PC-3 (cell line): ENCODE results near the gene PPM1L. TPM values are rescaled to one million over a fixed set of nuclear protein-coding genes. Genes with fewer than 3 reads are reported as not detected.

Experiments used
- ATAC-seq: fragments of 200-7000 bp; cut with Tn5 transposase; 2 replicates; pipeline ENCODE4 v1.9.1; 2020; ENCODE audit warnings: mild to moderate bottlenecking, moderate library complexity
- BruUV-seq: library from RNA; stranded (reverse); fragments of 400-500 nt; replicated peaks from 2 replicates; lab custom pipeline; 2021; lab: Mats Ljungman, UMichigan
- CTCF ChIA-PET: fragments of 300-600 bp; sonication (Branson Sonifier 250); formaldehyde crosslinking; loops from one replicate; lab custom pipeline; 2022; ENCODE audit warnings: antibody characterized with exemption; lab: Charles Lee
- POLR2A ChIA-PET: fragments of 300-600 bp; sonication (Branson Sonifier 250); formaldehyde crosslinking; loops from one replicate; lab custom pipeline; 2022; ENCODE audit warnings: antibody characterized with exemption; ENCODE audit not compliant: unreplicated experiment; lab: Charles Lee
- DNase-seq: peaks from one replicate; pipeline ENCODE4 v3.0.0-alpha.2; 2015
- H2AFZ ChIP-seq: fragments of 300-600 bp; sonication (generic); 2 replicates; pipeline ENCODE4 v1.6.0; 2016; ENCODE audit warnings: antibody characterized with exemption, low read length
- H3F3A ChIP-seq: fragments of 300-600 bp; sonication (generic); one replicate; pipeline ENCODE4 v1.6.0; 2017; ENCODE audit warnings: antibody characterized with exemption, low read length, control low read depth, mild to moderate bottlenecking; ENCODE audit not compliant: unreplicated experiment
- H3K27ac ChIP-seq: fragments of 300-600 bp; sonication (generic); 2 replicates; pipeline ENCODE4 v1.5.1; 2016; ENCODE audit warnings: mild to moderate bottlenecking, low read length
- H3K27me3 ChIP-seq: fragments of 300-600 bp; sonication (generic); 2 replicates; pipeline ENCODE4 v1.6.1; 2016; ENCODE audit warnings: low read length, mixed read lengths
- H3K36me3 ChIP-seq: fragments of 300-600 bp; sonication (generic); 2 replicates; pipeline ENCODE4 v1.6.1; 2016; ENCODE audit warnings: low read depth, mixed run types, low read length, mixed read lengths
- H3K4me1 ChIP-seq: fragments of 300-600 bp; sonication (generic); 2 replicates; pipeline ENCODE4 v1.5.1; 2016; ENCODE audit warnings: low read length; ENCODE audit not compliant: insufficient read depth
- H3K4me2 ChIP-seq: fragments of 300-600 bp; sonication (generic); 2 replicates; pipeline ENCODE4 v1.6.0; 2016; ENCODE audit warnings: low read length
- H3K4me3 ChIP-seq: fragments of 300-600 bp; sonication (generic); 2 replicates; pipeline ENCODE4 v1.5.1; 2016; ENCODE audit warnings: mild to moderate bottlenecking, low read length, mixed read lengths
- H3K79me2 ChIP-seq: fragments of 300-600 bp; sonication (generic); 2 replicates; pipeline ENCODE4 v1.6.1; 2017; ENCODE audit warnings: low read length, mixed read lengths
- H3K9ac ChIP-seq: fragments of 300-600 bp; sonication (generic); 2 replicates; pipeline ENCODE4 v1.6.0; 2016; ENCODE audit warnings: mild to moderate bottlenecking, low read length
- H3K9me2 ChIP-seq: fragments of 300-600 bp; sonication (generic); replicated peaks from 2 replicates; pipeline ENCODE4 v1.6.1; 2016; ENCODE audit warnings: mixed run types, low read length, mixed read lengths
- H3K9me3 ChIP-seq: fragments of 300-600 bp; sonication (generic); 2 replicates; pipeline ENCODE4 v1.6.1; 2016; ENCODE audit warnings: low read length, mixed read lengths
- H4K20me1 ChIP-seq: fragments of 300-600 bp; sonication (generic); 2 replicates; pipeline ENCODE4 v1.6.1; 2016; ENCODE audit warnings: low read length, mixed read lengths
- CTCF ChIP-seq: fragments of 300-600 bp; sonication (generic); conservative IDR thresholded peaks from 2 replicates; pipeline ENCODE4 v1.5.1; 2017; ENCODE audit warnings: antibody characterized with exemption, low read depth, mild to moderate bottlenecking, low read length
- EZH2 ChIP-seq: fragments of 300-600 bp; sonication (generic); IDR thresholded peaks from one replicate; pipeline ENCODE4 v1.6.1; 2017; ENCODE audit warnings: antibody characterized with exemption, mild to moderate bottlenecking, low read length; ENCODE audit not compliant: unreplicated experiment
- EZH2phosphoT487 ChIP-seq: fragments of 300-600 bp; sonication (generic); IDR thresholded peaks from 2 replicates; pipeline ENCODE4 v1.6.1; 2018; ENCODE audit warnings: mild to moderate bottlenecking, antibody characterized with exemption, low read length, borderline replicate concordance
- intact Hi-C: fragments of 100-400 bp; cut with micrococcal nuclease; formaldehyde crosslinking; loops from 2 replicates; pipeline ENCODE4 v1.9.0; 2023
- total RNA-seq: library from RNA; depleted of rRNA; stranded (reverse); fragments of >200 nt; gene quantifications from 2 replicates; pipeline ENCODE4 v1.2.3, GENCODE V29; 2014

The PPM1L gene
- total RNA-seq, 1 experiment from 2014 or later = 7.0 TPM

- intact Hi-C loops = loop anchor here (1.0 to 5.0 kb wide), 2 partner anchors 35 to 108 kb away; partner anchors contain the start of gene B3GALNT1
- Histone ChIP-seq H3K4me1 (peaks cover 45% of the 10 kb centered on the region), H3K4me3 (peak overlapping the region; percentile 28; the same call in 1 of the 2 replicates), H2AFZ (peak overlapping the region; percentile 51), H3K27ac (peak overlapping the region; percentile 98), H3K79me2 (no peaks in the 10 kb centered on the region), H3K9ac (peak overlapping the region; percentile 87), H4K20me1 (no peaks in the 10 kb centered on the region), H3K9me2 (no peaks in the 10 kb centered on the region), H3K36me3 (no peaks in the 10 kb centered on the region), H3K4me2 (peak overlapping the region; percentile 70), H3K9me3 (no peaks in the 10 kb centered on the region), H3K27me3 (no peaks in the 10 kb centered on the region), H3F3A (peaks cover 16% of the 10 kb centered on the region)
- no TSS peak for BruUV-seq
- DNase-seq (peak; percentile 72), ATAC-seq (peak; percentile 57)
- POLR2A ChIA-PET = interaction anchor here (0.5 to 0.6 kb wide), 3 partner anchors 32 to 148 kb away, joined by 3 to 4 read pairs (median 4); no protein-coding TSS in a partner anchor
- CTCF ChIA-PET = interaction anchor here (0.5 to 1.2 kb wide), 4 partner anchors 13 to 413 kb away, joined by 3 to 4 read pairs (median 3); no protein-coding TSS in a partner anchor
- TF ChIP-seq EZH2 (no peak), EZH2phosphoT487 (no peak), CTCF (no peak)
Measured at GRCh38 chr3:161070252-161070930, 314.4 kb downstream of the PPM1L start.

GRCh38 chr3:161070980-161071663, 315.1 kb downstream of the PPM1L start:
- ChIA-PET CTCF (interaction anchor here (0.6 kb wide), 1 partner anchor 168 kb away, joined by 3 read pairs; no protein-coding TSS in a partner anchor), POLR2A (interaction anchor here (0.6 kb wide), 1 partner anchor 43 kb away, joined by 5 read pairs; no protein-coding TSS in a partner anchor)

More at GRCh38 chr3:161070980-161071663, 315.1 kb downstream of the PPM1L start:
- peak overlapping the region; percentile 20; the same call in 1 of the 2 replicates for H3K4me3 ChIP-seq
- H3K9me3 ChIP-seq = no peaks in the 10 kb centered on the region
- no peaks in the 10 kb centered on the region for H3K36me3 ChIP-seq
- peak overlapping the region; percentile 98 for H3K27ac ChIP-seq
- ATAC-seq (no peak), DNase-seq (no peak)
- H3K4me1 ChIP-seq = peaks cover 45% of the 10 kb centered on the region
- H3K79me2 ChIP-seq = no peaks in the 10 kb centered on the region
- peak overlapping the region; percentile 70 for H3K4me2 ChIP-seq
- peaks cover 16% of the 10 kb centered on the region for H3F3A ChIP-seq
- H2AFZ ChIP-seq = peak overlapping the region; percentile 51; the same call in 1 of the 2 replicates
- TF ChIP-seq EZH2phosphoT487 (no peak), EZH2 (no peak), CTCF (no peak)
- BruUV-seq = TSS peak; percentile 53
- H3K27me3 ChIP-seq = no peaks in the 10 kb centered on the region
- H3K9me2 ChIP-seq = no peaks in the 10 kb centered on the region
- H4K20me1 ChIP-seq = no peaks in the 10 kb centered on the region
- intact Hi-C loops = loop anchor here (1.0 to 5.0 kb wide), 2 partner anchors 34 to 109 kb away; partner anchors contain the start of gene B3GALNT1
- peak overlapping the region; percentile 87 for H3K9ac ChIP-seq
